Panc1 (cell line): Measurements from ENCODE around the gene RIC1. TPM values are rescaled to one million over a fixed set of nuclear protein-coding genes. Genes with fewer than 3 reads are reported as not detected.

ENCODE experiments used
- ATAC-seq: fragments of 200-7000 bp; cut with Tn5 transposase; 2 replicates; pipeline ENCODE4 v1.9.1; 2020; ENCODE audit warnings: mild to moderate bottlenecking, moderate library complexity
- BruUV-seq: library from RNA; stranded (reverse); fragments of 400-500 nt; replicated peaks from 2 replicates; lab custom pipeline; 2021; lab: Mats Ljungman, UMichigan
- CTCF ChIA-PET: fragments of 300-600 bp; sonication (Branson Sonifier 250); formaldehyde crosslinking; loops from one replicate; lab custom pipeline; 2022; ENCODE audit warnings: antibody characterized with exemption; lab: Charles Lee
- POLR2A ChIA-PET: fragments of 300-600 bp; sonication (Branson Sonifier 250); formaldehyde crosslinking; loops from one replicate; lab custom pipeline; 2022; ENCODE audit warnings: antibody characterized with exemption; lab: Charles Lee
- DNase-seq: peaks from one replicate; pipeline ENCODE4 v3.0.0-alpha.2; 2010; ENCODE audit warnings: low read depth, low spot score
- H3K27ac ChIP-seq: 2 replicates; pipeline ENCODE4 v1.5.1; 2011; ENCODE audit warnings: mild to moderate bottlenecking, low read length, inconsistent platforms
- H3K27me3 ChIP-seq: fragments of 200-500 bp; sonication (Bioruptor generic); 2 replicates; pipeline ENCODE4 v1.6.0; 2014; ENCODE audit warnings: low read length, inconsistent platforms; ENCODE audit not compliant: control insufficient read depth, insufficient read depth
- H3K36me3 ChIP-seq: fragments of 200-500 bp; sonication (Bioruptor generic); 2 replicates; pipeline ENCODE4 v1.5.1; 2014; ENCODE audit warnings: inconsistent platforms, mild to moderate bottlenecking, low read length, moderate library complexity; ENCODE audit not compliant: control insufficient read depth, insufficient read depth
- H3K4me1 ChIP-seq: 2 replicates; pipeline ENCODE4 v1.5.1; 2011; ENCODE audit warnings: inconsistent platforms, mild to moderate bottlenecking, low read length, moderate library complexity; ENCODE audit not compliant: control insufficient read depth, insufficient read depth
- H3K4me3 ChIP-seq, 2 experiments: 2 replicates each; pipeline ENCODE4 v1.5.1; 2011 to 2012; ENCODE audit warnings: low read depth in 2 of 2, low read length in 2 of 2, mild to moderate bottlenecking in 2 of 2, inconsistent platforms in 1 of 2, moderate library complexity in 1 of 2
- H3K9me3 ChIP-seq: fragments of 200-500 bp; sonication (Bioruptor generic); 2 replicates; pipeline ENCODE4 v1.5.1; 2014; ENCODE audit warnings: low read depth, mild to moderate bottlenecking, inconsistent platforms, low read length, moderate library complexity; ENCODE audit not compliant: control insufficient read depth, insufficient read depth
- POLR2AphosphoS5 ChIP-seq: IDR thresholded peaks from 2 replicates; pipeline ENCODE4 v1.6.1; 2012; ENCODE audit warnings: mild to moderate bottlenecking, low read depth, low read length, moderate library complexity
- SIN3A ChIP-seq: IDR thresholded peaks from 2 replicates; pipeline ENCODE4 v1.6.1; 2012; ENCODE audit warnings: low read depth, mild to moderate bottlenecking, low read length, moderate library complexity, borderline replicate concordance; ENCODE audit not compliant: insufficient read depth
- TCF7L2 ChIP-seq: IDR thresholded peaks from 2 replicates; pipeline ENCODE4 v1.6.1; 2011; ENCODE audit warnings: mild to moderate bottlenecking, low read depth, low read length, inconsistent platforms
- in situ Hi-C: cut with HindIII; loops from 2 replicates; pipeline ENCODE4 v1.10.0; 2016; ENCODE audit warnings: low sequenced_read_pairs, low pct_unique_long_range_greater_than_20kb
- intact Hi-C: fragments of 100-400 bp; cut with micrococcal nuclease; formaldehyde crosslinking; loops from one replicate; pipeline ENCODE4 v1.10.0; 2022; ENCODE audit not compliant: unreplicated experiment
- total RNA-seq: library from RNA; stranded (reverse); gene quantifications from one replicate; pipeline ENCODE4 v1.2.1, GENCODE V29; 2021; ENCODE audit not compliant: unreplicated experiment
- TF ChIP-seq, protein P1 (sequence below), 2 experiments: IDR thresholded peaks; 2 replicates each; pipeline ENCODE4 v1.6.1; 2011 to 2012; ENCODE audit warnings: low read depth in 2 of 2, control low read depth in 1 of 2, low read length in 1 of 2, mild to moderate bottlenecking in 1 of 2, moderate library complexity in 1 of 2; ENCODE audit not compliant: insufficient read depth in 1 of 2
- TF ChIP-seq, protein P2 (sequence below): fragments of 450-650 bp; IDR thresholded peaks from 2 replicates; pipeline ENCODE4 v1.5.1; 2017; ENCODE audit warnings: mild to moderate bottlenecking

The RIC1 gene
- total RNA-seq, 1 experiment from 2014 or later, result 7.0 TPM

DNA sequence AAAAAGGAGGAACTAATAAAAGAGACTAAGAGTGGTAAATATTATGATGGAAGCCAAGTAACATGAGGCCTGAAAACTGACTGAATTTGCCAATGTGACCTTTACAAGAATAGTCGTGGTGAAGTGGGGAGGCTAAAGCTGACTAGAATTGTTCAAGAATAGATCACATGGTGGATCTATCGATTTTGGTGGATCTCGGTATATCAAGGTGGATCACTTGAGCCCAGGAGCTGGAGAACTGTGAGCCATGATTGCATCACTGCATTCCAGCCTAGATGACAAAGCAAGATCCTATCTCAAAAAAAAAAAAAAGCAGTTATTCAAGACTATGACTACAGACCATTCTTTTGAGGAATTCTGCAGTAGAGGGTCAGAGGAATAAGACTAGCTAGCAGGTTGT lies 189.0 kb downstream of the RIC1 start:
- intact Hi-C loops (no loop called here), in situ Hi-C loops (no loop called here)
- H3K27ac ChIP-seq, result no peak overlapping the region
- TF ChIP-seq POLR2AphosphoS5 (no peak), TCF7L2 (no peak), SIN3A (no peak)
- TF ChIP-seq, protein P1, sequence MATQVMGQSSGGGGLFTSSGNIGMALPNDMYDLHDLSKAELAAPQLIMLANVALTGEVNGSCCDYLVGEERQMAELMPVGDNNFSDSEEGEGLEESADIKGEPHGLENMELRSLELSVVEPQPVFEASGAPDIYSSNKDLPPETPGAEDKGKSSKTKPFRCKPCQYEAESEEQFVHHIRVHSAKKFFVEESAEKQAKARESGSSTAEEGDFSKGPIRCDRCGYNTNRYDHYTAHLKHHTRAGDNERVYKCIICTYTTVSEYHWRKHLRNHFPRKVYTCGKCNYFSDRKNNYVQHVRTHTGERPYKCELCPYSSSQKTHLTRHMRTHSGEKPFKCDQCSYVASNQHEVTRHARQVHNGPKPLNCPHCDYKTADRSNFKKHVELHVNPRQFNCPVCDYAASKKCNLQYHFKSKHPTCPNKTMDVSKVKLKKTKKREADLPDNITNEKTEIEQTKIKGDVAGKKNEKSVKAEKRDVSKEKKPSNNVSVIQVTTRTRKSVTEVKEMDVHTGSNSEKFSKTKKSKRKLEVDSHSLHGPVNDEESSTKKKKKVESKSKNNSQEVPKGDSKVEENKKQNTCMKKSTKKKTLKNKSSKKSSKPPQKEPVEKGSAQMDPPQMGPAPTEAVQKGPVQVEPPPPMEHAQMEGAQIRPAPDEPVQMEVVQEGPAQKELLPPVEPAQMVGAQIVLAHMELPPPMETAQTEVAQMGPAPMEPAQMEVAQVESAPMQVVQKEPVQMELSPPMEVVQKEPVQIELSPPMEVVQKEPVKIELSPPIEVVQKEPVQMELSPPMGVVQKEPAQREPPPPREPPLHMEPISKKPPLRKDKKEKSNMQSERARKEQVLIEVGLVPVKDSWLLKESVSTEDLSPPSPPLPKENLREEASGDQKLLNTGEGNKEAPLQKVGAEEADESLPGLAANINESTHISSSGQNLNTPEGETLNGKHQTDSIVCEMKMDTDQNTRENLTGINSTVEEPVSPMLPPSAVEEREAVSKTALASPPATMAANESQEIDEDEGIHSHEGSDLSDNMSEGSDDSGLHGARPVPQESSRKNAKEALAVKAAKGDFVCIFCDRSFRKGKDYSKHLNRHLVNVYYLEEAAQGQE (IDR thresholded peaks at IDR 0.05; ENCODE audit: insufficient read depth in 1 of 2, low read depth in 2 of 2, low read length in 1 of 2), result no peak
- TF ChIP-seq, protein P2, sequence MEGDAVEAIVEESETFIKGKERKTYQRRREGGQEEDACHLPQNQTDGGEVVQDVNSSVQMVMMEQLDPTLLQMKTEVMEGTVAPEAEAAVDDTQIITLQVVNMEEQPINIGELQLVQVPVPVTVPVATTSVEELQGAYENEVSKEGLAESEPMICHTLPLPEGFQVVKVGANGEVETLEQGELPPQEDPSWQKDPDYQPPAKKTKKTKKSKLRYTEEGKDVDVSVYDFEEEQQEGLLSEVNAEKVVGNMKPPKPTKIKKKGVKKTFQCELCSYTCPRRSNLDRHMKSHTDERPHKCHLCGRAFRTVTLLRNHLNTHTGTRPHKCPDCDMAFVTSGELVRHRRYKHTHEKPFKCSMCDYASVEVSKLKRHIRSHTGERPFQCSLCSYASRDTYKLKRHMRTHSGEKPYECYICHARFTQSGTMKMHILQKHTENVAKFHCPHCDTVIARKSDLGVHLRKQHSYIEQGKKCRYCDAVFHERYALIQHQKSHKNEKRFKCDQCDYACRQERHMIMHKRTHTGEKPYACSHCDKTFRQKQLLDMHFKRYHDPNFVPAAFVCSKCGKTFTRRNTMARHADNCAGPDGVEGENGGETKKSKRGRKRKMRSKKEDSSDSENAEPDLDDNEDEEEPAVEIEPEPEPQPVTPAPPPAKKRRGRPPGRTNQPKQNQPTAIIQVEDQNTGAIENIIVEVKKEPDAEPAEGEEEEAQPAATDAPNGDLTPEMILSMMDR, result no peak
- ATAC-seq, result no peak
- ChIA-PET CTCF (no interaction called here), POLR2A (no interaction called here)
- H3K27me3 ChIP-seq, result no peaks in the 10 kb centered on the region
- no TSS peak for BruUV-seq
- no peak for DNase-seq
- H3K36me3 ChIP-seq, result no peaks in the 10 kb centered on the region; the same call in 1 of the 2 replicates
- H3K9me3 ChIP-seq, result no peaks in the 10 kb centered on the region
- H3K4me1 ChIP-seq, result no peaks in the 10 kb centered on the region
- H3K4me3 ChIP-seq, result no peak overlapping the region

DNA sequence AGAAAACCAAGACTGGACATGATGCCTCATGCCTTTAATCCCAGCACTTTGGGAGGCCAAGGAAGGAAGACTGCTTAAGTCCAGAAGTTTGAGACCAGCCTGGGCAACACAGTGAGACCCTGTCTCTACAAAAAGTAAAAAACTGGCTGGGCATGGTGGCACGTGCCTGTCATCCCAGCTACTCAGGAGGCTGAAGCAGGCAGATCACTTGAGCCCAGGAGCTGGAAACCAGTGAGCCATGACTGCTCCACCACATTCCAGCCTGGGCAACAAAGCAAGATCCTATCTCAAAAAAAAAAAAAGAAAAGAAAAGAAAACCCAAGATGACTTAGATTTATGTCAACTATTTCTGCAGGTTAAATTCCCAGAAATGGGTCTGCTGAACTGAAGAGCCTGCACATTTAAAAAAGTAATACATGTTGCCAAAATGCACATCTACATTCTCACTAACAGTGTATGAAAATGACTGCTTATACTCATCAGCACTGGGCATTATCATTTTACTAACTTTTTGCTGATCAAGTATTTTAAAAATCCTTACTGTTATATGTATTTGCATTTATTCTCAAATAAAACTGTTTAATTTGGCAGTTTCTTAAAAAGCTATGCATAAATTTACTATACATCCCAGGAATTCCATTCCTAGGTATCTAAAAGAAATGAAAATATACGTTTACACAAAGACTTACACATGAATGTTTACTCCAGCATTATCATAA lies 189.7 kb downstream of the RIC1 start:
- ATAC-seq (no peak), DNase-seq (no peak)
- TF ChIP-seq TCF7L2, result no peak
- TF ChIP-seq, protein P2, result no peak
- TF ChIP-seq POLR2AphosphoS5, result no peak
- TF ChIP-seq, protein P1 (IDR thresholded peaks at IDR 0.05; ENCODE audit: insufficient read depth in 1 of 2, low read depth in 2 of 2, low read length in 1 of 2), result no peak
- TF ChIP-seq SIN3A, result no peak
- Histone ChIP-seq H3K36me3 (no peaks in the 10 kb centered on the region), H3K27ac (no peak overlapping the region), H3K9me3 (no peaks in the 10 kb centered on the region), H3K27me3 (no peaks in the 10 kb centered on the region), H3K4me3 (no peak overlapping the region), H3K4me1 (no peaks in the 10 kb centered on the region)
- in situ Hi-C loops (no loop called here), intact Hi-C loops (no loop called here)
- BruUV-seq, result no TSS peak
- POLR2A ChIA-PET, result no interaction called here
- CTCF ChIA-PET, result no interaction called here
